Lower leg skin (tissue), 4 donors: Measurements from ENCODE around the gene SAMD4B. TPM values are rescaled to one million over a fixed set of nuclear protein-coding genes. Genes with fewer than 3 reads are reported as not detected.

Experiments
- DNase-seq, 2 donors: peaks; one replicate each; pipeline ENCODE4 v3.0.0-alpha.2; 2019; ENCODE audit warnings: low spot score in 2 of 2
- H3K4me3 ChIP-seq: fragments of 200-600 bp; sonication (generic); 2 replicates; pipeline ENCODE4 v1.5.1; 2017; ENCODE audit warnings: mild to moderate bottlenecking, low read depth; ENCODE audit not compliant: poor library complexity, severe bottlenecking
- POLR2A ChIP-seq, 2 donors: fragments of 450-650 bp; IDR thresholded peaks; one replicate each; pipeline ENCODE4 v1.6.1; 2016 to 2017; ENCODE audit warnings: antibody characterized with exemption in 2 of 2, mild to moderate bottlenecking in 1 of 2, moderate library complexity in 1 of 2
- WGBS, 2 donors: methylation state at CpG; one replicate each; pipeline ENCODE4 v1.1.5; 2018; 5-methylcytosine and 5-hydroxymethylcytosine counted together
- intact Hi-C: fragments of 100-400 bp; cut with DNase I; formaldehyde crosslinking; loops from one replicate; pipeline ENCODE4 v1.15.0; 2023; ENCODE audit warnings: low total_unique reads
- total RNA-seq, 4 donors: library from RNA; depleted of rRNA; stranded (reverse); fragments of >200 nt; gene quantifications; one replicate each; pipeline ENCODE4 v1.1.0, GENCODE V29; 2016
- TF ChIP-seq, protein P1 (sequence below), 3 donors: fragments of 450-650 bp; IDR thresholded peaks; one replicate each; pipeline ENCODE4 v1.5.1; 2016; ENCODE audit warnings: antibody characterized with exemption in 3 of 3, mild to moderate bottlenecking in 3 of 3, moderate library complexity in 2 of 3

SAMD4B gene
- total RNA-seq, 4 donors from 2014 or later, result 102 to 132 (median 118) TPM

GRCh38 chr19:39304185-39304513, 38.1 kb upstream of the SAMD4B start:
- intact Hi-C loops, result no loop called here
- TF ChIP-seq, protein P1, sequence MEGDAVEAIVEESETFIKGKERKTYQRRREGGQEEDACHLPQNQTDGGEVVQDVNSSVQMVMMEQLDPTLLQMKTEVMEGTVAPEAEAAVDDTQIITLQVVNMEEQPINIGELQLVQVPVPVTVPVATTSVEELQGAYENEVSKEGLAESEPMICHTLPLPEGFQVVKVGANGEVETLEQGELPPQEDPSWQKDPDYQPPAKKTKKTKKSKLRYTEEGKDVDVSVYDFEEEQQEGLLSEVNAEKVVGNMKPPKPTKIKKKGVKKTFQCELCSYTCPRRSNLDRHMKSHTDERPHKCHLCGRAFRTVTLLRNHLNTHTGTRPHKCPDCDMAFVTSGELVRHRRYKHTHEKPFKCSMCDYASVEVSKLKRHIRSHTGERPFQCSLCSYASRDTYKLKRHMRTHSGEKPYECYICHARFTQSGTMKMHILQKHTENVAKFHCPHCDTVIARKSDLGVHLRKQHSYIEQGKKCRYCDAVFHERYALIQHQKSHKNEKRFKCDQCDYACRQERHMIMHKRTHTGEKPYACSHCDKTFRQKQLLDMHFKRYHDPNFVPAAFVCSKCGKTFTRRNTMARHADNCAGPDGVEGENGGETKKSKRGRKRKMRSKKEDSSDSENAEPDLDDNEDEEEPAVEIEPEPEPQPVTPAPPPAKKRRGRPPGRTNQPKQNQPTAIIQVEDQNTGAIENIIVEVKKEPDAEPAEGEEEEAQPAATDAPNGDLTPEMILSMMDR (IDR thresholded peaks at IDR 0.05), result no peak
- no peak for TF ChIP-seq POLR2A (IDR thresholded peaks at IDR 0.05)
- DNase-seq, result no peak
- H3K4me3 ChIP-seq, result no peak overlapping the region

GRCh38 chr19:39304701-39305571, 37.3 kb upstream of the SAMD4B start:
- TF ChIP-seq, protein P1 (IDR thresholded peaks at IDR 0.05), result no peak
- no peak for TF ChIP-seq POLR2A (IDR thresholded peaks at IDR 0.05)
- intact Hi-C loops, result no loop called here
- WGBS, 2 donors, result 46 to 53% methylated on average over 6 of the region's 6 CpGs
- DNase-seq, result peak in 1 of 2 donors; percentile 77
- H3K4me3 ChIP-seq, result no peak overlapping the region

DNA sequence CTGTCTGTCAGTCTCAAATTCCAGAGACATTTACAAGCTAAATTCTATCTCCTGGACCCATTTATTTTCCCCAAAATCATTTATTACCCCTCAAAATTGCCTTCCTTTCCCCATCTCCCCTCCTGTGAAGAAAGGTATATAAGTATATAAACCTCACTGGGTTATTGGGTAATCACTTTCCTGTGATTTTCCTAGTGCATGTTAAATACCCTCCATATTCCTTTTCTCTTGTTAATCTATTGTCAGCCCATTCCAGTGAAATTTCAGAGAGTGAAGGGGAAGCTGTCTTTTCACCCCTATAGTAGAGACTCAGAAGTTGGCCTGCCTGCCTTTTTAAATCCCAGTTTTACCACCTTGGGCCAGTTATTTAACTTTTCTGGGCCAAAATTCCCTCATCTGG, 36.1 kb upstream of the SAMD4B start:
- TF ChIP-seq, protein P1 (IDR thresholded peaks at IDR 0.05), result no peak
- no peak for TF ChIP-seq POLR2A (IDR thresholded peaks at IDR 0.05)
- no peak for DNase-seq
- no peak overlapping the region for H3K4me3 ChIP-seq
- intact Hi-C loops, result no loop called here

DNA sequence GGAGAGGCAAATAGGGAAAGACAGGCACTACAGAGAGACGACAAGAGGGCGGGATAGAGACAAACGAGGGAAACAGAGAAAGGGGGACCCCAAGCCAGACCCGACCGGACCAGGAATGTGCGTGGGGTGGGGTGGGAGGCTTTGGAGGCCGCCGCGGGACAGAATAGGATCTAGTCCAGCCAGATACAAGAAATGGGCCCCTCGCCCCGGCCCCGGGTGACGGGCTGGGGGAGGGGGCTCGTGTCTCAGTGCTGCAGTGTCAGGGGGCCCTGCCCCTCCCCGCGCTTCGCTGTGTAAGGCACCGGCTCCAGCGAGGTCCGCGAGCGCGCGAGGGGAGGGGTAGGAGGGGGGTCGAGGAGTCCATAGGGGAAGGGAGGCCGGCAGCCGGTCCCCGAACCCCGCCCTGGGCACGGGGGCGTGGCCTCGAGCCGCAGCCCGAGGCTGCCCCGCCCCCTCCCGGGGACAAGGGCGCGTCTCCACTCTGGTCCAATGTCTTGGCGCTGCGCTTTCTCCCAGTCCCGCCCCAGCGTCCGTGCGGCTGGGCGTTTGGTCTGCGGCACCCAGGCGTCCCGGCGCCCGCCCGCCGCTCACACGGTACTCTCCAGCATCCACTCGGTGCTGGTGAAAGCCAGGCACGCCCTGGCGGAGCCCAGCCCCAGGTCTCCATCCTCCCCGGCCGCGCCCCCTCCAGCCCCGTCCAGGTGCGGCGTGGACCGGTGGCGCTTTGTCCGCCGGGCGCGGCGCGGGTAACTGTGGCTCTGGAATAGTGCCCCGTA, 35.0 kb upstream of the SAMD4B start:
- intact Hi-C loops, result no loop called here
- TF ChIP-seq, protein P1 (IDR thresholded peaks at IDR 0.05), result no peak
- no peak for TF ChIP-seq POLR2A (IDR thresholded peaks at IDR 0.05)
- H3K4me3 ChIP-seq, result no peak overlapping the region
- peak in 1 of 2 donors; percentile 73 for DNase-seq
- WGBS, 2 donors, result 26 to 35% methylated on average over 13 to 36 of the region's 71 CpGs

GRCh38 chr19:39307822-39308530, 34.2 kb upstream of the SAMD4B start:
- intact Hi-C loops, result no loop called here
- DNase-seq, result peak in 1 of 2 donors; percentile 82
- no peak overlapping the region for H3K4me3 ChIP-seq
- TF ChIP-seq, protein P1 (IDR thresholded peaks at IDR 0.05), result no peak
- TF ChIP-seq POLR2A (IDR thresholded peaks at IDR 0.05), result no peak
- WGBS, 2 donors, result 10 to 28% methylated on average over 27 to 39 of the region's 82 CpGs
